HUES48 (cell line): ENCODE results near the gene TMEM174.
"Not testable (repeated sequence)": the region's sequence is repeated elsewhere in the genome, so short reads cannot be mapped to it uniquely, and the experiment has no call there.

Experiments
- H3K27ac ChIP-seq: one replicate; pipeline ENCODE4 v1.7.0; 2013; ENCODE audit warnings: low read depth, low read length, inconsistent platforms
- H3K27me3 ChIP-seq: 2 replicates; pipeline ENCODE4 v1.6.1; 2013; ENCODE audit warnings: mild to moderate bottlenecking, low read length; ENCODE audit not compliant: control insufficient read depth, insufficient read depth
- H3K36me3 ChIP-seq: 2 replicates; pipeline ENCODE4 v1.6.1; 2013; ENCODE audit warnings: low read length; ENCODE audit not compliant: control insufficient read depth, insufficient read depth
- H3K4me1 ChIP-seq: 2 replicates; pipeline ENCODE4 v1.6.1; 2013; ENCODE audit warnings: mild to moderate bottlenecking, low read length; ENCODE audit not compliant: control insufficient read depth, insufficient read depth
- H3K4me3 ChIP-seq: 2 replicates; pipeline ENCODE4 v1.5.1; 2013; ENCODE audit warnings: mild to moderate bottlenecking, low read depth, low read length
- H3K9ac ChIP-seq: 2 replicates; pipeline ENCODE4 v1.6.1; 2013; ENCODE audit warnings: mild to moderate bottlenecking, low read depth, low read length, moderate library complexity
- H3K9me3 ChIP-seq: 2 replicates; pipeline ENCODE4 v1.6.1; 2013; ENCODE audit warnings: low read length; ENCODE audit not compliant: control insufficient read depth, insufficient read depth

TMEM174 gene

DNA sequence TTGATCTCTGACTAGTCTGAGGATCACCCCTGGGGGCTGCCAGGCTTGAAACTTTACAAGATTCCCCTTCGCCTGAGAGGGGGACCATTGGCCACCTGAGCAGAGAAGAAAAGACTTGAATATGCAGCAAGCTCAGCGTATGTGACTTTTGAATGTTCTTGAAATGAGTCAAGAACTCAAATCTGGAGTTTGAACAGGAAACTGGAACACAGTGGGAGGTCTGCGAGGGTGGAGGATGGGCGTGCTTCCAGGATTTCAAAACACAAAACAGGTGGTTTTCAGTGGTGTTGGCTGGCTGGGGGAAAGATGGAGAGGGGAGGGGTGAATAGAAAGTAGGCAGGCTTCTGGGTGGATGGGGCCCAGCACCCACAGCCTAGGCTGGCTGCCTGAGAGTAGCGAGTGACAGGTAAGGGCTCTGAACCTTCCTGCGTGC lies 40.6 kb downstream of the TMEM174 start:
- Histone ChIP-seq H3K27me3 (peaks cover 51% of the 10 kb centered on the region), H3K9me3 (no peaks in the 10 kb centered on the region; the same call in 1 of the 2 replicates), H3K4me1 (peaks cover 23% of the 10 kb centered on the region), H3K27ac (no peak overlapping the region), H3K4me3 (no peak overlapping the region), H3K36me3 (no peaks in the 10 kb centered on the region), H3K9ac (no peak overlapping the region)

DNA sequence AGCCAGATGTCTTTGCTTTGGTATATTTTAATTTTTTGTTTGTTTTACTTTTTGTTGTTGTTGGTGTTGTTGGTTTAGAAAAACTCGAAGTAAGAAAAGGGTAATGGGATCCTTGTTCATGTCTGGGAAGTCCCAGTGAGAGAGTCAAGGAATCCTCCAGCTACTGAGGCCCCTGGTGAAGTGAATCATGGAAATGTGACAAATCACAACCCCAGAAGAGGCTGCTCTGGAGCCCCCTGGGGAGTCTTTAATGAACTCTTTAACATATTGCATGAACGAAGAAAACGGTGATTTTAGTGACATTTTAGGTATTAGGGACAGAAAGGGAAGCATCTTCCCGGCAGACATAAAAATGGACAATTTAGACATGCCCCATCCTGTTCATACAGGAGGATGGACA lies 41.3 kb downstream of the TMEM174 start:
- no peak overlapping the region for H3K4me3 ChIP-seq
- H3K9me3 ChIP-seq, result no peaks in the 10 kb centered on the region; the same call in 1 of the 2 replicates
- no peak overlapping the region for H3K9ac ChIP-seq
- peaks cover 23% of the 10 kb centered on the region for H3K4me1 ChIP-seq
- no peak overlapping the region for H3K27ac ChIP-seq
- H3K27me3 ChIP-seq, result peaks cover 57% of the 10 kb centered on the region
- H3K36me3 ChIP-seq, result no peaks in the 10 kb centered on the region

DNA sequence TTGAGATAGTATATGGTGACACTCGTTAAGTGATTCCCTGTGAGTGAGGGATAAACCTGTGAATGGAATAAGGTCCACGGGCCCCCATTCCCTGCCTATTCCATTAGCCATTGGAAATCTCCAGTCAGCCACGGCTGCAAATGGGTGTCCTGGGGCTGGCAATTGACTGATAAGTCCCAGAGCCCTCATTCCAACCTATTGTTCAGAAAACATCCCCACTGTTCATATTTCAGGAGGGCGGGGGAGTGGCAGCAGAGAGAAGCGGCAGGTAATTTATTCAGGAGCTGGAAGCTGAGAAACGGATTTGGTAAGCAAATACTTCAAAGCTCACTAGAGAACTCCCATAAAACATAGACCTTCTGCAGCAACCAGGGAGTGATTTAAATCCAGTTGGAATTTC lies 42.0 kb downstream of the TMEM174 start:
- Histone ChIP-seq H3K27ac (no peak overlapping the region), H3K4me1 (peaks cover 23% of the 10 kb centered on the region), H3K9ac (no peak overlapping the region), H3K4me3 (peak overlapping the region; percentile 65), H3K36me3 (no peaks in the 10 kb centered on the region), H3K27me3 (peaks cover 62% of the 10 kb centered on the region), H3K9me3 (no peaks in the 10 kb centered on the region)

DNA sequence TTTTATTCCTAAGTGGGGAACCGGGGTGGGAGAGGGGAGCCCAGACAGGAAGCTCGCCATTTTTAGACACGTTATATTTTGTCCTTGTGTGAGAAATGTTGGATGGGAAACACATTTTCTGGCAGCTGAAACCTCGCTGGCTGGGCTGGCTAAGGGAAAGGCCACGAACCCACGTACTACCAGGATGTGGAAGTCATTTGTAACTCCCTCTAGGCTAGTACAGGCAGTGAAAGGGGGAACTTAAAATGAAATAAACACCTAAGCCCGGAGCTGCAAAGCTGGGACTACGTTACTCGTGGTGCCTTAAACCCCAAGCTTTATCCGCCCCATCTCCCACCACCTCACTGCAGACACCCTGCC lies 42.5 kb downstream of the TMEM174 start:
- H3K36me3 ChIP-seq, result no peaks in the 10 kb centered on the region
- H3K4me1 ChIP-seq, result peaks cover 23% of the 10 kb centered on the region
- H3K9me3 ChIP-seq, result no peaks in the 10 kb centered on the region
- peaks cover 66% of the 10 kb centered on the region for H3K27me3 ChIP-seq
- H3K9ac ChIP-seq, result 0 out of 2 replicates have a peak overlapping the region, but pooled peaks have one; percentile 13
- H3K27ac ChIP-seq, result no peak overlapping the region
- H3K4me3 ChIP-seq, result peak overlapping the region; percentile 65

DNA sequence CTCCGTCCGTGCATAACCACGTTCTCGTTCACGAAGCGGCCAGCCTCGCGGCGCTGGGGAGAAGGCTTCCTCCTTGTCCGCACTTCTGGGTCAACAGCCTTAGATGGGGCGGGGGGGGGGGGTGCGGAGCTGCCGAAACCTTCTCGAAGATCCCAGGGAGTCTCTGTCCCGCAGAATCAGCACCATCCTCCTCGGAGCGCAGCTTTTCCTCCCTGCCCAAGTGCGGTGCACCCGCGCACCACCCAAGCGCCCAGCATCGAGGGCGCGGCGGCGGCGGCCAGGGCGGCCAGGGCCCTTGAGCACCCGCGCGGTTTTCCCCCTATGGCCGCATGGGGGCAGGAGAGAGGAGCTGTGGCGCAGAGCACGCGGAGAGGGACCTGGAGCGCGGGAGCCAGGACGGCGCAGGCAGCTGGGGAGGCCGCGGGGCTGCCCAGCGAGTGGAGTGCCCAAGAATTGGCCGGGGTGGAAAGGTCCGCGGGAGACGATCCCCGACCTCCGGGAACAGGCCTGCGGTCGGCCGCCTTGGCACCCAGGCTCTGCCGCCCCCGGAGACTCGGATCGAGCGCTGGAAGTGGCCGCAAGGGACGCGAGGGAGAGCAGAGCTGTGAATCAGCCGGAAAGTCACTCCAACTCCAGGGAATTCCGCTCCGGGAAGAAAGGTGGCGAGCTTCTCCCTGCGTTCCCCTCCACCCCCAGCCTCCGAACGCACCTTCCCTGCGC lies 43.1 kb downstream of the TMEM174 start:
- H3K9me3 ChIP-seq, result no peaks in the 10 kb centered on the region
- H3K27ac ChIP-seq, result no peak overlapping the region
- H3K36me3 ChIP-seq, result no peaks in the 10 kb centered on the region
- H3K9ac ChIP-seq, result peak overlapping the region; percentile 55; the same call in 1 of the 2 replicates
- H3K4me3 ChIP-seq, result peak overlapping the region; percentile 65
- peaks cover 67% of the 10 kb centered on the region for H3K27me3 ChIP-seq
- H3K4me1 ChIP-seq, result peaks cover 23% of the 10 kb centered on the region

DNA sequence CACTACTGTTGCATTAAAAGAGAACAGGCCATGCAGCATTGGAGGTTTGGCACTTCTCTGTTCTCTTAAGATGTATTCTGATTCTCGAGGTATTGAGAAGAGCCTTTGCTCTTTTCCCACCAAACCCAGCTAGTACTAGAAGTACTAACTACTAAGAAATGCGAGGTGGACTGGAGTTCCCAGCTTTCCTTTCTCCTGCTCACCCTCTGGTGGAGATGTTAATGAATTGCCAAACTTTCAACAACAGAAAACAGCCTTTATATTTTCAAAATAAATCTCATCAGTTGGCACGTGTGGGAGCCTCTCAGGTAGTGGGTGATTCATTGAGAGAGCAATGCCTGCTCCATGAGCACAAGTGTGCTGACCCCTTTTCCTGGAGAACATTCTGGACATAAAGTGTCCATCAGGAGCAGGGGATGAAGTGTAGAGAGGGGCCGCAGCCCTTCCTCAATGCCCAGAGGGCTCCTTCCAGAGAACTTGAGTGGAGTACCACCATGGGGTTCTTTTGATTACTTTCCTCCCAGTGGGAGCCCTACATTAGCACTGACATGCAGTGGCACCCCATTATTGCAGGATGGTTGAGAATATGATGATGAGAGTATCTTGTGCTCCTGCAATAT lies 45.7 kb downstream of the TMEM174 start:
- no peaks in the 10 kb centered on the region for H3K36me3 ChIP-seq
- H3K9me3 ChIP-seq, result no peaks in the 10 kb centered on the region
- no peak overlapping the region for H3K9ac ChIP-seq
- H3K4me1 ChIP-seq, result peaks cover 20% of the 10 kb centered on the region
- no peak overlapping the region for H3K4me3 ChIP-seq
- no peak overlapping the region for H3K27ac ChIP-seq
- H3K27me3 ChIP-seq, result peaks cover 78% of the 10 kb centered on the region

DNA sequence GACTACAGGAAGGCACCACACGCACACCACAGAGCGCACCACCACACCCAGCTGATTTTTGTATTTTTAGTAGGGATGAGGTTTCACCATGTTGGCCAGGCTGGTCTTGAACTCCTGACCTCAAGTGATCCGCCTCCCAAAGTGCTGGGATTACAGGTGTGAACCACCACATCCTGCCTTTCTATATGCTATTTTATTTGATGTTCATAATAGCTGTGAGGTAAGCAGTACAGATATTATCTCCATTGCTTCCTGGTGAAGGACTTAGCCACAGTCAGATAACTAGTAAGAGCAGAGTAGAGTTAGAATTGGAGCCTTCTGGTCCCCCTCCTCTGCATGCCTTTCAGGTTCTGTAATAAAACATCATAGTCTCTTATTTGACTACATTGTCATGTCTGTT lies 46.3 kb downstream of the TMEM174 start:
- not testable (repeated sequence) for H3K9me3 ChIP-seq, H3K9ac ChIP-seq, H3K36me3 ChIP-seq, H3K4me3 ChIP-seq, H3K27ac ChIP-seq
- Histone ChIP-seq H3K4me1 (peaks cover 13% of the 10 kb centered on the region), H3K27me3 (peaks cover 77% of the 10 kb centered on the region)

DNA sequence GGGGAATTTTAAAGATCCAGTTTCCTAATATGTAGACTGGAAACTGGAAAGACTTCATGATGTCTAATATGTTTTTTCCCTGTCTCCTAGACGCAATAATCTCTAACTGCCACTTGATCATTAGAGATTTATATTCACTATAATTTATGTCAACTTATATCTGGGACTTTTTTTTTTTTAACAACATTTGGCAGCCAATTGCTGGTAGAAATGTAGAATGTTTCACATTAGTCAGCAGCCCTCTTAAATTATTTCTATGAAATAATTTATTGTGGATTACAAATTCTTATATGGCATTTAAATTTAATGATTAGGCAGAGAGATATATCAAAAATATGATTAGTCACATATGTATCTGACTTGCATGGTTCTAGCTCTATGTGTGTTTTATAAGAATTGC lies 48.2 kb downstream of the TMEM174 start:
- H3K27me3 ChIP-seq, result peaks cover 69% of the 10 kb centered on the region
- H3K36me3 ChIP-seq, result no peaks in the 10 kb centered on the region
- no peaks in the 10 kb centered on the region for H3K4me1 ChIP-seq
- no peak overlapping the region for H3K4me3 ChIP-seq
- H3K27ac ChIP-seq, result no peak overlapping the region
- H3K9ac ChIP-seq, result no peak overlapping the region
- H3K9me3 ChIP-seq, result no peaks in the 10 kb centered on the region

DNA sequence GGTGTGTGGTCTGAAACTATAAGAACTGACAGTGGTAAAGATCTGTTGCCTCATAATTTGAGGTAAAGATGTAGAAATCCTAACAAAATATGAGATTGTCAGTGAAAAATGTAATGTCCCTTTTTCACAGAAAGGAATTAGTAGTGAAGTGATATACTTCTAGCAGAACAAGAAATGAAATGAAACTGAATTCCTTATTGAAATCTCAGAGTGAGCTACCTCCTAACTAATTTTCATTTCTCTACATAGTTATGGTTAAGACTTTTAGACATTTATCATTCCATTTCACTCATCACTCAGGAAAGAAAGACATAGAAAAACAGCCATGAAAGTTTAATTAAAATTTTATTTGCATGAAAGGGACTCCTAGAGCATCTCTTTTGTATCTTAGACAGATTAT lies 48.7 kb downstream of the TMEM174 start:
- Histone ChIP-seq H3K4me3 (no peak overlapping the region), H3K4me1 (no peaks in the 10 kb centered on the region), H3K36me3 (no peaks in the 10 kb centered on the region), H3K27ac (no peak overlapping the region), H3K9me3 (no peaks in the 10 kb centered on the region), H3K9ac (no peak overlapping the region), H3K27me3 (peaks cover 69% of the 10 kb centered on the region)

DNA sequence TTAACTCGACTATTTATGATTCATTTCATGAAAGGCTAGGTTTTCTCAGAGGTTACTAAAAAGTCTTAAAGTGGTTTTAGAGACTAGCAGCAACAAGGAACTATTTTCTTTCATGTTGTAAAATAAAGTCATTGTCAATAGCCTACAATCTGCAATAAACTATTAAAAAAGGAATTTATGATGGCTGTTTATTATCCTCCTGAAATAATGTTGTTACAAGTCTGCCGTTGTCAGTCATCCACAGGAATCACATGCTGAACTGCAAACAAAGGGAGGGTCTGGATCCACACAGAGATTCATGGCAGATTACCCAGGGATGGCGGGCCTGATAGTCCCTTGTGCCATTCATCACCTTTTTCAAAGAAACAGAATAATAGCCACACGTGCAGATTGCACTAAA lies 49.2 kb downstream of the TMEM174 start:
- Histone ChIP-seq H3K27ac (no peak overlapping the region), H3K9ac (no peak overlapping the region), H3K9me3 (no peaks in the 10 kb centered on the region), H3K4me1 (no peaks in the 10 kb centered on the region), H3K36me3 (no peaks in the 10 kb centered on the region), H3K27me3 (peaks cover 69% of the 10 kb centered on the region), H3K4me3 (no peak overlapping the region)
